ENCODE measurements around the gene MGAT5. TPM values are rescaled to one million over a fixed set of nuclear protein-coding genes. Genes with fewer than 3 reads are reported as not detected.

The MGAT5 gene
- total RNA-seq, 1 experiment from 2014 or later: 52.4 TPM

DNA sequence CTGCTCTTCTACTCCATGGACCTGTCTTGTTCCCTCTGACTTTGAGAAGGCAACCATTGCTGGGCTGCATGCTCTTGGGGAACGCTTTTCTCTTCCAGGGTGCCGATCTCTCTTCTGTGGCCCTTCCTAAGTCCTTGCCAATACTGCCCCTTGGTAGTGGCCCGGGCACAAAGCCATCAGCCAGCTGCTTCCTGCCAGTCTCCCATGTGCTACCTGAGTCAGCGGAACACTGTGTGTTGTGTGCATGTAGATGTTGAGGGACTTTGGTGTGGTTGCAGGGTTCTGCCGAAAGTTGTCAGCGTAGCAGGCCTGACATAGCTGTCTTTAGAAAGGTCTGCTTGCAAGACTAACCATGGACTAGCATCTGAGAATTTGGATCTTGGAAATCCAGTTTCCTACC lies 35.4 kb downstream of the MGAT5 start (continued):
- TF ChIP-seq ARID4B (CRISPR knock-in tag; IDR thresholded peaks at IDR 0.05; ENCODE audit: borderline replicate concordance) (no peak), SMAD4 (CRISPR knock-in tag; IDR thresholded peaks at IDR 0.05) (no peak), TEAD4 (CRISPR knock-in tag; IDR thresholded peaks at IDR 0.05) (no peak), NFE2L1 (CRISPR knock-in tag; IDR thresholded peaks at IDR 0.05) (no peak), JAZF1 (CRISPR knock-in tag; IDR thresholded peaks at IDR 0.05) (no peak), NR2C2 (CRISPR knock-in tag; IDR thresholded peaks at IDR 0.05) (no peak)
- TF ChIP-seq, protein P1, sequence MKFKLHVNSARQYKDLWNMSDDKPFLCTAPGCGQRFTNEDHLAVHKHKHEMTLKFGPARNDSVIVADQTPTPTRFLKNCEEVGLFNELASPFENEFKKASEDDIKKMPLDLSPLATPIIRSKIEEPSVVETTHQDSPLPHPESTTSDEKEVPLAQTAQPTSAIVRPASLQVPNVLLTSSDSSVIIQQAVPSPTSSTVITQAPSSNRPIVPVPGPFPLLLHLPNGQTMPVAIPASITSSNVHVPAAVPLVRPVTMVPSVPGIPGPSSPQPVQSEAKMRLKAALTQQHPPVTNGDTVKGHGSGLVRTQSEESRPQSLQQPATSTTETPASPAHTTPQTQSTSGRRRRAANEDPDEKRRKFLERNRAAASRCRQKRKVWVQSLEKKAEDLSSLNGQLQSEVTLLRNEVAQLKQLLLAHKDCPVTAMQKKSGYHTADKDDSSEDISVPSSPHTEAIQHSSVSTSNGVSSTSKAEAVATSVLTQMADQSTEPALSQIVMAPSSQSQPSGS (CRISPR knock-in tag; IDR thresholded peaks at IDR 0.05; ENCODE audit: borderline replicate concordance, low read depth): no peak

- Mint-ChIP-seq H3K9me3 (no peaks in the 10 kb centered on the region), H3K4me1 (peaks cover 15% of the 10 kb centered on the region), H3K27me3 (ENCODE audit: low read depth) (no peaks in the 10 kb centered on the region), H3K27ac (no peak overlapping the region), H3K4me3 (no peak overlapping the region), H3K36me3 (no peaks in the 10 kb centered on the region)
- TF ChIP-seq KAT7 (CRISPR knock-in tag; IDR thresholded peaks at IDR 0.05; ENCODE audit: borderline replicate concordance) (no peak), NR2C2 (CRISPR knock-in tag; IDR thresholded peaks at IDR 0.05) (no peak), MYBL2 (CRISPR knock-in tag; IDR thresholded peaks at IDR 0.05) (no peak), ZNF396 (CRISPR knock-in tag; IDR thresholded peaks at IDR 0.05; ENCODE audit: borderline replicate concordance) (no peak), ZNF232 (CRISPR knock-in tag; IDR thresholded peaks at IDR 0.05) (no peak)
- TF ChIP-seq, protein P2, sequence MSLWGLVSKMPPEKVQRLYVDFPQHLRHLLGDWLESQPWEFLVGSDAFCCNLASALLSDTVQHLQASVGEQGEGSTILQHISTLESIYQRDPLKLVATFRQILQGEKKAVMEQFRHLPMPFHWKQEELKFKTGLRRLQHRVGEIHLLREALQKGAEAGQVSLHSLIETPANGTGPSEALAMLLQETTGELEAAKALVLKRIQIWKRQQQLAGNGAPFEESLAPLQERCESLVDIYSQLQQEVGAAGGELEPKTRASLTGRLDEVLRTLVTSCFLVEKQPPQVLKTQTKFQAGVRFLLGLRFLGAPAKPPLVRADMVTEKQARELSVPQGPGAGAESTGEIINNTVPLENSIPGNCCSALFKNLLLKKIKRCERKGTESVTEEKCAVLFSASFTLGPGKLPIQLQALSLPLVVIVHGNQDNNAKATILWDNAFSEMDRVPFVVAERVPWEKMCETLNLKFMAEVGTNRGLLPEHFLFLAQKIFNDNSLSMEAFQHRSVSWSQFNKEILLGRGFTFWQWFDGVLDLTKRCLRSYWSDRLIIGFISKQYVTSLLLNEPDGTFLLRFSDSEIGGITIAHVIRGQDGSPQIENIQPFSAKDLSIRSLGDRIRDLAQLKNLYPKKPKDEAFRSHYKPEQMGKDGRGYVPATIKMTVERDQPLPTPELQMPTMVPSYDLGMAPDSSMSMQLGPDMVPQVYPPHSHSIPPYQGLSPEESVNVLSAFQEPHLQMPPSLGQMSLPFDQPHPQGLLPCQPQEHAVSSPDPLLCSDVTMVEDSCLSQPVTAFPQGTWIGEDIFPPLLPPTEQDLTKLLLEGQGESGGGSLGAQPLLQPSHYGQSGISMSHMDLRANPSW (CRISPR knock-in tag; conservative IDR thresholded peaks at IDR 0.05; ENCODE audit: low read depth): no peak
- TF ChIP-seq, protein P3, sequence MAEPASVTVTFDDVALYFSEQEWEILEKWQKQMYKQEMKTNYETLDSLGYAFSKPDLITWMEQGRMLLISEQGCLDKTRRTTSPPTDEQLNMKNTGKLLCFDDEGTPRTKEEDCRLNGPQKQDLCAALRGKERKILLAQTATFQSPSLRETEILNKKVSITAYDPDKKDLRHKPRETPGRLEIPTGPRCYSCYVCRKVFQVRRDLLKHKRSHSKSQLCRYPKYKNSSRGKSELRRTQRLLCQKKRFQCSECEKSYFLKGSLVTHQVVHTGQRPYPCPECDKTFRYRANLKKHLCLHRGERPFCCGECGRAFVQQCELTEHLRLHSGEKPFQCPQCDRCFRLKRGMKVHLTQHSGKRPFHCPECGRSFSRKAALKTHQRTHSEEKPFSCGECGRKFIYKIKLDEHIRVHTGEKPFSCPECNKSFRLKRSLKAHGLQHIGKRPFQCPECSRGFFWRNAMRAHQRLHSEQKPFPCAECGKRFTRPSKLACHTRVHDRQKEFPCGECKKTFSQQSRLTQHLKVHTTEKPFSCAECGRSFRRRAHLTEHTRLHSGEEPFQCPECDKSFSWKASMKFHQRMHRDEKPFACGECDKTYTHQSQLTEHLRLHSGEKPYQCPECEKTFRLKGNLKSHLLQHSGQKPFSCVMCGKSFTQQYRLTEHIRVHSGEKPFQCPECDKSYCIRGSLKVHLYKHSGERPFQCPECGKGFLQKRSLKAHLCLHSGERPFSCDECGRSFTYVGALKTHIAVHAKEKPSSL (CRISPR knock-in tag; conservative IDR thresholded peaks at IDR 0.05): no peak
- TF ChIP-seq, protein P4, sequence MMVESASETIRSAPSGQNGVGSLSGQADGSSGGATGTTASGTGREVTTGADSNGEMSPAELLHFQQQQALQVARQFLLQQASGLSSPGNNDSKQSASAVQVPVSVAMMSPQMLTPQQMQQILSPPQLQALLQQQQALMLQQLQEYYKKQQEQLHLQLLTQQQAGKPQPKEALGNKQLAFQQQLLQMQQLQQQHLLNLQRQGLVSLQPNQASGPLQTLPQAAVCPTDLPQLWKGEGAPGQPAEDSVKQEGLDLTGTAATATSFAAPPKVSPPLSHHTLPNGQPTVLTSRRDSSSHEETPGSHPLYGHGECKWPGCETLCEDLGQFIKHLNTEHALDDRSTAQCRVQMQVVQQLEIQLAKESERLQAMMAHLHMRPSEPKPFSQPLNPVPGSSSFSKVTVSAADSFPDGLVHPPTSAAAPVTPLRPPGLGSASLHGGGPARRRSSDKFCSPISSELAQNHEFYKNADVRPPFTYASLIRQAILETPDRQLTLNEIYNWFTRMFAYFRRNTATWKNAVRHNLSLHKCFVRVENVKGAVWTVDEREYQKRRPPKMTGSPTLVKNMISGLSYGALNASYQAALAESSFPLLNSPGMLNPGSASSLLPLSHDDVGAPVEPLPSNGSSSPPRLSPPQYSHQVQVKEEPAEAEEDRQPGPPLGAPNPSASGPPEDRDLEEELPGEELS (CRISPR knock-in tag; IDR thresholded peaks at IDR 0.05): no peak
- ATAC-seq (no peak), DNase-seq (ENCODE audit: low spot score) (no peak)
- ChIA-PET POLR2A (no interaction called here), CTCF (no interaction called here)
Observed at GRCh38 chr2:134290358-134290757, 36.5 kb downstream of the MGAT5 start.
